HFFc6 (cell line): Measurements from ENCODE around the gene NAPG. TPM values are rescaled to one million over a fixed set of nuclear protein-coding genes. Genes with fewer than 3 reads are reported as not detected.
"Not testable (repeated sequence)": the region's sequence is repeated elsewhere in the genome, so short reads cannot be mapped to it uniquely, and the experiment has no call there.

ENCODE experiments used
- DNase-seq: peaks from one replicate; pipeline ENCODE4 v3.0.0-alpha.2; 2018
- H3K27ac Mint-ChIP-seq: 2 replicates; pipeline ENCODE4 v1.8.0; 2020; ENCODE audit warnings: mild to moderate bottlenecking, mixed read lengths
- H3K27me3 Mint-ChIP-seq: 2 replicates; pipeline ENCODE4 v1.8.0; 2021; ENCODE audit warnings: mild to moderate bottlenecking, moderate library complexity, mixed read lengths; ENCODE audit not compliant: insufficient read depth
- H3K36me3 Mint-ChIP-seq: 2 replicates; pipeline ENCODE4 v1.8.0; 2021; ENCODE audit warnings: low read depth, mixed read lengths
- H3K4me1 Mint-ChIP-seq: 2 replicates; pipeline ENCODE4 v1.8.0; 2020; ENCODE audit warnings: low read depth, mixed read lengths
- H3K4me3 Mint-ChIP-seq: 2 replicates; pipeline ENCODE4 v1.8.0; 2020; ENCODE audit warnings: mild to moderate bottlenecking, moderate library complexity, mixed read lengths
- H3K9me3 Mint-ChIP-seq: 2 replicates; pipeline ENCODE4 v1.8.0; 2020; ENCODE audit warnings: mild to moderate bottlenecking, mixed read lengths
- total RNA-seq, 6 experiments: library from RNA; stranded (reverse); fragmentation: NEBNext Ultra II Directional; extraction: Animal tissue kit (Norgen Biotek cat#: 25700); gene quantifications; 2 replicates in 1 of 6; 3 replicates in 5 of 6; pipeline ENCODE4 v1.2.3, GENCODE V29; 2021
- TF ChIP-seq, protein P1 (sequence below): fragments of 200-600 bp; sonication (generic); IDR thresholded peaks from 2 replicates; pipeline ENCODE4 v1.5.0; 2021; ENCODE audit warnings: antibody characterized with exemption, mild to moderate bottlenecking

NAPG gene
- total RNA-seq, 6 experiments from 2014 or later = 35.1 to 40.2 (median 37.9) TPM

- Mint-ChIP-seq H3K27me3 (no peaks in the 10 kb centered on the region; the same call in none of the 2 replicates), H3K27ac (no peak overlapping the region), H3K36me3 (peaks cover 4% of the 10 kb centered on the region; the same call in 1 of the 2 replicates), H3K9me3 (peaks cover 6% of the 10 kb centered on the region), H3K4me1 (no peaks in the 10 kb centered on the region), H3K4me3 (no peak overlapping the region)
- no peak for DNase-seq
- TF ChIP-seq, protein P1, sequence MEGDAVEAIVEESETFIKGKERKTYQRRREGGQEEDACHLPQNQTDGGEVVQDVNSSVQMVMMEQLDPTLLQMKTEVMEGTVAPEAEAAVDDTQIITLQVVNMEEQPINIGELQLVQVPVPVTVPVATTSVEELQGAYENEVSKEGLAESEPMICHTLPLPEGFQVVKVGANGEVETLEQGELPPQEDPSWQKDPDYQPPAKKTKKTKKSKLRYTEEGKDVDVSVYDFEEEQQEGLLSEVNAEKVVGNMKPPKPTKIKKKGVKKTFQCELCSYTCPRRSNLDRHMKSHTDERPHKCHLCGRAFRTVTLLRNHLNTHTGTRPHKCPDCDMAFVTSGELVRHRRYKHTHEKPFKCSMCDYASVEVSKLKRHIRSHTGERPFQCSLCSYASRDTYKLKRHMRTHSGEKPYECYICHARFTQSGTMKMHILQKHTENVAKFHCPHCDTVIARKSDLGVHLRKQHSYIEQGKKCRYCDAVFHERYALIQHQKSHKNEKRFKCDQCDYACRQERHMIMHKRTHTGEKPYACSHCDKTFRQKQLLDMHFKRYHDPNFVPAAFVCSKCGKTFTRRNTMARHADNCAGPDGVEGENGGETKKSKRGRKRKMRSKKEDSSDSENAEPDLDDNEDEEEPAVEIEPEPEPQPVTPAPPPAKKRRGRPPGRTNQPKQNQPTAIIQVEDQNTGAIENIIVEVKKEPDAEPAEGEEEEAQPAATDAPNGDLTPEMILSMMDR = no peak
Observed at GRCh38 chr18:10500038-10500437, 25.8 kb upstream of the NAPG start.

DNA sequence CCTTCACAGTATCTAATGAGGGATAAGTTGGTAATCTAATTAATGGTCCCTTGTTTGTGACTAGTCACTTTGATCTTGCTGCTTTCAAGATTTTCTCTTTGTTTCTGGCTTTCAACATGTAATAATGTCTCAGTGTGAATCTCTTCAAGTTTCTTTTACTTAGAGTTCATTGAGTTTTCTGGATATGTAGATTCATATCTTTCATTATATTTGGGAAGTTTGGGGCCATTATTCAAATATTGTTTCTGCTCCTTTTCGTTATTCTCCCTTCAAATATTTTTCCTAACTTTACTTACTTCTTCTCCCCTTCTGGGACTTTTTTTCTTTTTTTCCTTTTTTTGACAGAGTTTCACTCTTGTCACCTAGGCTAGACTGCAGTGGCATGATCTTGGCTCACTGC is 21.1 kb upstream of the NAPG start:
- H3K9me3 Mint-ChIP-seq = peaks cover 33% of the 10 kb centered on the region
- no peaks in the 10 kb centered on the region for H3K4me1 Mint-ChIP-seq
- no peak for DNase-seq
- peaks cover 4% of the 10 kb centered on the region; the same call in 1 of the 2 replicates for H3K27me3 Mint-ChIP-seq
- H3K36me3 Mint-ChIP-seq = peaks cover 16% of the 10 kb centered on the region; the same call in 1 of the 2 replicates
- no peak overlapping the region for H3K27ac Mint-ChIP-seq
- H3K4me3 Mint-ChIP-seq = no peak overlapping the region
- TF ChIP-seq, protein P1 = no peak

DNA sequence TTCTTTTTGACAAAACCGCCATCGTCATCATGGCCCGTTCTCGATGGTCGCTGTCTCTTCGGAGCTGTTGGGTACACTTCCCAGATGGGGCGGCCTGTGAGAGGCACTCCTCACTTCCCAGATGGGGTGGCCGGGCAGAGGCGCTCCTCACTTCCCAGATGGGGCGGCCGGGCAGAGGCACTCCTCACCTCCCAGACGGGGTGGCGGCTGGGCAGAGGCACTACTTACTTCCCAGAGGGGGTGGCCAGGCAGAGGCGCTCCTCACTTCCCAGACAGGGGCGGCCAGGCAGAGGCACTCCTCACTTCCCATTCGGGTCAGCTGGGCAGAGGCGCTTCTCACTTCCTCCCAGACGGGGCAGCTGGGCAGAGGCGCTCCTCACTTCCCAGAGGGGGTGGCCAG is 19.9 kb upstream of the NAPG start:
- H3K36me3 Mint-ChIP-seq = peaks cover 16% of the 10 kb centered on the region; the same call in 1 of the 2 replicates
- H3K4me1 Mint-ChIP-seq, DNase-seq, H3K27ac Mint-ChIP-seq, H3K4me3 Mint-ChIP-seq, H3K27me3 Mint-ChIP-seq: not testable (repeated sequence)
- H3K9me3 Mint-ChIP-seq = peaks cover 33% of the 10 kb centered on the region

DNA sequence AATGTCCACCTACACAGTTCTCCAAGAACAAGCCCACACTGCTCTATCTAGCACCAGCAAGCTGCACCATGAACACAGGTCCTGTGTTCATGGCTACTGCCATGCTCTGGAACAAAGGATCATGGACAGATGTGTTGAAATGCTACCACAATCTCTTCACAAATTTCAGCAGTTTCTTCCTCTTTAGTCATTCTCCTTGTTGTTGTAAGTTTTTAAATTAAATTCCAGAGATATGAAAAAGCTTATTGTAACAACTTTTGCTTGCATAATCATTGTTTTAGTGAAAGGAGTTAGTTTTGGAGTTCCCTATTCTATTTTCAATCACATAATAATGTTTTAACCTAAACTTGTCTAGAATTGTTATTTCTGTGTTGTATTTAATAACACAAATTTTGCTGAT is 17.2 kb upstream of the NAPG start:
- DNase-seq = no peak
- TF ChIP-seq, protein P1 = no peak
- Mint-ChIP-seq H3K4me1 (no peaks in the 10 kb centered on the region), H3K4me3 (no peak overlapping the region), H3K36me3 (peaks cover 16% of the 10 kb centered on the region; the same call in 1 of the 2 replicates), H3K9me3 (peaks cover 33% of the 10 kb centered on the region), H3K27me3 (peaks cover 13% of the 10 kb centered on the region), H3K27ac (no peak overlapping the region)

DNA sequence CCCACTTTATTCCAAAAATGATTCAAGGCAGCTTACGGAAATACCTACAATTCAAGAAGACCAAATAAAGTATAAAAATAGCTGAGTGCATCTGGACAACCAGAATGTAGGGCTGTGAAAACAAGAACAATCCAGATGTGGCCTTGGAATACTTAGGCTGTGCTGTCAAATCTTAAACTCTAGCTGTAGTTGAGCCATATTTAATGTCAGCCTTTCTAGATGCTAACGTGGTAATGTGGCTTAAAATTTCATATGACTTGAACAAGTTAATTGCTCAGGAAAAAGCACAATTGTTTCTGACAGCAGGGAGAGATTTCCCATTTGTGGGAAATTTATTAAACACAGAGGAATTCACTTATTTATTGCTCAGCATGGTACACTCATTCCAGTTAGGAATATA is 14.6 kb upstream of the NAPG start:
- peaks cover 21% of the 10 kb centered on the region for H3K27me3 Mint-ChIP-seq
- H3K4me3 Mint-ChIP-seq = no peak overlapping the region
- H3K36me3 Mint-ChIP-seq = 0 out of 2 replicates have a peak, but pooled peaks cover 11% of the 10 kb centered on the region
- TF ChIP-seq, protein P1 = no peak
- H3K9me3 Mint-ChIP-seq = peaks cover 20% of the 10 kb centered on the region
- H3K27ac Mint-ChIP-seq = no peak overlapping the region
- no peaks in the 10 kb centered on the region for H3K4me1 Mint-ChIP-seq
- DNase-seq = no peak

- TF ChIP-seq, protein P1 = no peak
- H3K36me3 Mint-ChIP-seq = peaks cover 5% of the 10 kb centered on the region
Observed at GRCh38 chr18:10514082-10514481, 11.7 kb upstream of the NAPG start.

More at GRCh38 chr18:10514082-10514481, 11.7 kb upstream of the NAPG start:
- Mint-ChIP-seq H3K4me3 (no peak overlapping the region), H3K27ac (no peak overlapping the region), H3K9me3 (peaks cover 5% of the 10 kb centered on the region; the same call in 1 of the 2 replicates), H3K27me3 (peaks cover 23% of the 10 kb centered on the region), H3K4me1 (peaks cover 10% of the 10 kb centered on the region)
- no peak for DNase-seq
